ENCODE data around the gene HIVEP1.

DNA sequence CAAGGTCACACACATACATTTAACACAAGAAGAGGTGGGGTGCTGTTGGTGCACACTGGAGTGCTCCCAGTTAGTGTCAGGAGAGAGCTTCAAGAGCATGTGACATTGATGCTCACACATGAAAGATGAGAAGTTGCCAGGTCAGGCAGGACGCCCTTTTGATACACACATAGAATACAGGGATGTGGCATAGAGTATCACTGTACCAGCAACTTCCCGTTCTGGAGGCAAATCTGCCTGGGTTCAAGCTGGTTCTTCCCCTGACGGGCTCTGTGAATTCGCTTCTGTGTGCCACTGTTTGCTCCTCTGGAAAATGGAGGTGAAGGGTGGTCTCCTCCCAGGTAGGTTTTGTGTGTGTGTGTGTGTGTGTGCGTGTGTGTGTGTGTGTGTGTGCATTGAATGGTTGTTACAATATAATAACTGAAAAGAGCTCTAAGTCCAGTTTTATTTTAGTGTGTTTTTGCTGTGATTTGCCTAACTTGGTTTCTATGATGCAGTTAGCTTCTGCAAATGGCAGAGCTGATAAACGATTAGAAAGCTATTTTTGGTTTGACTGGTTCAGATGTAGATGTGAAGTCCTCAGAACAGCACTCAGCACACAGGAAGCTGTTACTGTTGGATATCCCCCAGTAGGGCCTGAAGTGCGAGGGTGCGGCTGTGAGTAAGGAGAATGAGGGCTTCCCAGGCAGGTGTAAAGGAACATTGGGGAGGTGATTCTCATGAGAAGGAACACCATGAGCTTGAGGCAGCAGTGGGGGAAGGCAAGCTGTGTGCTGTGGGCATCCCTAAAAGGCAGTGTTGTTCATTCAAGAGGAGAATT lies 53.4 kb downstream of the HIVEP1 start:
- TF ChIP-seq CTCF (IDR thresholded peaks at IDR 0.05): no peak
- TF ChIP-seq POLR2A (IDR thresholded peaks at IDR 0.05): no peak
